GM12891 (cell line): ENCODE measurements around the gene ULK3.

Experiments used
- POLR2A ChIP-seq: IDR thresholded peaks from 2 replicates; pipeline ENCODE4 v1.6.1; 2011; ENCODE audit warnings: low read depth, low read length, control low read depth
- POLR2AphosphoS5 ChIP-seq: IDR thresholded peaks from 2 replicates; pipeline ENCODE4 v1.6.1; 2011; ENCODE audit warnings: low read depth, low read length, control low read depth
- POU2F2 ChIP-seq: IDR thresholded peaks from 2 replicates; pipeline ENCODE4 v1.6.1; 2011; ENCODE audit warnings: low read depth, mild to moderate bottlenecking, control low read depth, low read length, moderate library complexity
- SPI1 ChIP-seq: IDR thresholded peaks from 2 replicates; pipeline ENCODE4 v1.6.1; 2011; ENCODE audit warnings: low read depth, low read length, control low read depth
- TAF1 ChIP-seq: IDR thresholded peaks from 2 replicates; pipeline ENCODE4 v1.6.1; 2011; ENCODE audit warnings: low read depth, low read length, control low read depth

DNA sequence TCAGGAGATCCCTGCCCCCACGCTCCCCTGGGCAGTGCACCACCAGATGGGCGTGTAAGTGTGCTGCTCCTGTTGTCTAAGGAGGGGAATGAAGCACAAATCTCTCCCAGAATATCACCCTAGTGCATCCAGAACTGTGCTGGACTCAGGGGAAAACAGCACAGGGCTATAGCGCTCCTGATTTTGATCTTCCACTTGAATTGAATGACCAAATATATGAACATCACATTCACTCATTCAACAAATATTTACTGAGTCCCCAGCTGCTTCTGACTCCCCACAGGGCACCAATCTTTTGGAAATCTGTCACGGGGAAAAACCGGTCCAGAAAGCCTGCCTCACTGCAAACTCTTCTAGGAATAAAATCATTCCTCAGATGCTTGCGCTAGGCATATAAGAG is 14.1 kb downstream of the ULK3 start:
- TF ChIP-seq POLR2A = no peak
- TF ChIP-seq POLR2AphosphoS5 = no peak
- no peak for TF ChIP-seq TAF1
- TF ChIP-seq SPI1 = no peak
- no peak for TF ChIP-seq POU2F2
